NB4 (cell line): ENCODE measurements around the gene RCAN3.
"Not testable (repeated sequence)": the region's sequence is repeated elsewhere in the genome, so short reads cannot be mapped to it uniquely, and the experiment has no call there.

ENCODE experiments used
- DNase-seq: peaks from one replicate; pipeline ENCODE4 v3.0.0; 2010; ENCODE audit warnings: low read depth
- H3K4me3 ChIP-seq: one replicate; pipeline ENCODE4 v1.5.1; 2011; ENCODE audit warnings: mild to moderate bottlenecking, low read depth, low read length, moderate library complexity
- CTCF ChIP-seq: IDR thresholded peaks from one replicate; pipeline ENCODE4 v1.5.1; 2012; ENCODE audit warnings: low read depth, low read length
- MAX ChIP-seq: IDR thresholded peaks from 2 replicates; pipeline ENCODE4 v1.6.1; 2011; ENCODE audit warnings: low read depth, low read length
- MYC ChIP-seq: IDR thresholded peaks from 2 replicates; pipeline ENCODE4 v1.6.1; 2011; ENCODE audit warnings: low read depth, low read length
- POLR2A ChIP-seq: IDR thresholded peaks from 2 replicates; pipeline ENCODE4 v1.6.1; 2011; ENCODE audit warnings: mild to moderate bottlenecking; ENCODE audit not compliant: insufficient read length; ENCODE audit errors: extremely low read depth

Gene RCAN3

GRCh38 chr1:24490101-24490781 is 12.4 kb upstream of the RCAN3 start:
- no peak overlapping the region for H3K4me3 ChIP-seq
- DNase-seq: no peak
- TF ChIP-seq MYC (no peak), CTCF (no peak)

GRCh38 chr1:24491577-24492360 is 10.9 kb upstream of the RCAN3 start:
- H3K4me3 ChIP-seq: no peak overlapping the region

GRCh38 chr1:24492935-24493334 is 9.7 kb upstream of the RCAN3 start:
- not testable (repeated sequence) for H3K4me3 ChIP-seq, DNase-seq

More at GRCh38 chr1:24491577-24492360, 10.9 kb upstream of the RCAN3 start:
- DNase-seq: no peak
- TF ChIP-seq MAX (no peak), MYC (no peak), POLR2A (no peak), CTCF (no peak)

GRCh38 chr1:24493785-24494184 is 8.9 kb upstream of the RCAN3 start:
- no peak for TF ChIP-seq MAX
- TF ChIP-seq MYC: no peak
- TF ChIP-seq CTCF: no peak
- DNase-seq: no peak
- no peak overlapping the region for H3K4me3 ChIP-seq

GRCh38 chr1:24498589-24498988 is 4.0 kb upstream of the RCAN3 start:
- TF ChIP-seq MYC: no peak
- TF ChIP-seq MAX: no peak
- TF ChIP-seq CTCF: no peak
- TF ChIP-seq POLR2A: no peak
- DNase-seq: no peak
- H3K4me3 ChIP-seq: no peak overlapping the region

- no peak for TF ChIP-seq MAX
- no peak for TF ChIP-seq CTCF
- TF ChIP-seq MYC: no peak
- no peak for DNase-seq
- no peak overlapping the region for H3K4me3 ChIP-seq
Measured at GRCh38 chr1:24500448-24501048, 2.1 kb upstream of the RCAN3 start.
